GM19025 (cell line): ENCODE measurements around the gene RNASET2.

Source experiments
- ATAC-seq: cut with Tn5 transposase; IDR thresholded peaks from one replicate; pipeline ENCODE4 v1.9.1; 2021; ENCODE audit warnings: mild to moderate bottlenecking, low read depth, moderate library complexity; ENCODE audit not compliant: unreplicated experiment

Gene RNASET2

GRCh38 chr6:166970776-166971175 lies 14.4 kb upstream of the RNASET2 start:
- no peak for ATAC-seq

- ATAC-seq, result no peak
These were observed 13.7 kb upstream of the RNASET2 start for GRCh38 chr6:166970091-166970490.

GRCh38 chr6:166969390-166970002 lies 13.1 kb upstream of the RNASET2 start:
- ATAC-seq, result no peak

- no peak for ATAC-seq
These were observed 9.9 kb upstream of the RNASET2 start for GRCh38 chr6:166966268-166966667.

GRCh38 chr6:166960609-166960978 lies 4.2 kb upstream of the RNASET2 start:
- ATAC-seq, result no peak

- ATAC-seq, result no peak
These were observed 3.7 kb upstream of the RNASET2 start for GRCh38 chr6:166959911-166960608.

- no peak for ATAC-seq
These were observed 2.8 kb upstream of the RNASET2 start for GRCh38 chr6:166958926-166959861.

GRCh38 chr6:166957805-166958076 lies 1.4 kb upstream of the RNASET2 start:
- no peak for ATAC-seq

GRCh38 chr6:166957087-166957804 lies 896 bp upstream of the RNASET2 start:
- ATAC-seq, result peak; percentile 35

GRCh38 chr6:166955865-166956443 lies 396 bp downstream of the RNASET2 start:
- peak; percentile 3 for ATAC-seq

- ATAC-seq, result no peak
These were observed 1.1 kb downstream of the RNASET2 start for GRCh38 chr6:166955121-166955864.

GRCh38 chr6:166954118-166954713 lies 2.1 kb downstream of the RNASET2 start:
- no peak for ATAC-seq

- no peak for ATAC-seq
These were observed 3.5 kb downstream of the RNASET2 start for GRCh38 chr6:166952567-166953486.

- ATAC-seq, result no peak
These were observed 4.2 kb downstream of the RNASET2 start for GRCh38 chr6:166952121-166952520.

- no peak for ATAC-seq
These were observed 4.7 kb downstream of the RNASET2 start for GRCh38 chr6:166951670-166952060.

- peak; percentile 89 for ATAC-seq
These were observed 5.3 kb downstream of the RNASET2 start for GRCh38 chr6:166950892-166951669.

- peak; percentile 31 for ATAC-seq
These were observed 5.9 kb downstream of the RNASET2 start for GRCh38 chr6:166950443-166950821.
